Sigmoid colon (tissue), 7 donors: ENCODE measurements around the gene TRIP10. TPM values are rescaled to one million over a fixed set of nuclear protein-coding genes. Genes with fewer than 3 reads are reported as not detected.

Experiments
- DNase-seq: peaks from one replicate; pipeline ENCODE4 v3.0.0-alpha.2; 2019
- H3K27ac ChIP-seq, 4 donors: fragments of 200-600 bp; sonication (generic); one replicate each; pipeline ENCODE4 v1.5.1; 2016 to 2019; ENCODE audit warnings: mild to moderate bottlenecking in 1 of 4
- H3K27me3 ChIP-seq, 3 donors: fragments of 200-600 bp; sonication (generic); one replicate each; pipeline ENCODE4 v1.5.1; 2019; ENCODE audit warnings: mild to moderate bottlenecking in 1 of 3
- H3K36me3 ChIP-seq, 4 donors: fragments of 200-600 bp; sonication (generic); one replicate each; pipeline ENCODE4 v1.5.1; 2016 to 2019
- H3K4me1 ChIP-seq, 4 donors: fragments of 200-600 bp; sonication (generic); one replicate each; pipeline ENCODE4 v1.5.1; 2017 to 2019
- H3K4me3 ChIP-seq, 4 donors: fragments of 200-600 bp; sonication (generic); one replicate each; pipeline ENCODE4 v1.5.1; 2017 to 2019; ENCODE audit warnings: mild to moderate bottlenecking in 2 of 4, moderate library complexity in 1 of 4
- H3K9me3 ChIP-seq, 4 donors: fragments of 200-600 bp in 3 of 4; sonication (generic) in 3 of 4; one replicate each; pipeline versions ENCODE4 v1.5.1 to v1.6.1; 2013 to 2019
- EP300 ChIP-seq, 4 donors: sonication (generic); formaldehyde crosslinking; IDR thresholded peaks; one replicate each; pipeline ENCODE4 v1.6.1; 2017; ENCODE audit warnings: antibody characterized with exemption in 4 of 4
- POLR2A ChIP-seq, 2 donors: fragments of 450-650 bp; IDR thresholded peaks; one replicate each; pipeline ENCODE4 v1.6.1; 2016; ENCODE audit warnings: antibody characterized with exemption in 2 of 2, mild to moderate bottlenecking in 2 of 2, moderate library complexity in 2 of 2
- POLR2AphosphoS5 ChIP-seq, 4 donors: sonication (generic); formaldehyde crosslinking; IDR thresholded peaks; one replicate each; pipeline ENCODE4 v1.6.1; 2017; ENCODE audit warnings: antibody characterized with exemption in 4 of 4
- WGBS, 2 donors: extraction: QIAGEN DNeasy Blood & Tissue Kit; methylation state at CpG; one replicate each; pipeline ENCODE4 v1.1.7; 2013; 5-methylcytosine and 5-hydroxymethylcytosine counted together
- intact Hi-C: fragments of 100-400 bp; cut with DNase I; formaldehyde crosslinking; loops from one replicate; pipeline ENCODE4 v1.15.1; 2023
- polyA plus RNA-seq, 3 donors: library from polyadenylated mRNA; stranded (reverse); fragments of 200-250 nt; gene quantifications; one replicate each; pipeline ENCODE4 v1.2.3, GENCODE V29; 2013
- total RNA-seq, 4 donors: library from RNA; depleted of rRNA; stranded (reverse); fragments of >200 nt; gene quantifications; one replicate each; pipeline ENCODE4 v1.1.0, GENCODE V29; 2016
- TF ChIP-seq, protein P1 (sequence below), 4 experiments: fragments of 450-650 bp in 3 of 4; fragments of 200-600 bp in 1 of 4; IDR thresholded peaks; one replicate each; pipeline ENCODE4 v1.5.1; 2016 to 2019; ENCODE audit warnings: antibody characterized with exemption in 4 of 4, mild to moderate bottlenecking in 3 of 4, moderate library complexity in 2 of 4
- donor health status: healthy with polysubstance abuse.
- donor health status: Bipolar disorder and iron deficiency.
- donor health status: healthy.

The TRIP10 gene
- total RNA-seq: 100 to 1,000 TPM in 1 of 4 donors, 10 to 100 TPM in 3; 73.1 to 117 (median 90.1) TPM
- 10 to 100 TPM; 49.5 to 76.7 (median 70.3) TPM for polyA plus RNA-seq

DNA sequence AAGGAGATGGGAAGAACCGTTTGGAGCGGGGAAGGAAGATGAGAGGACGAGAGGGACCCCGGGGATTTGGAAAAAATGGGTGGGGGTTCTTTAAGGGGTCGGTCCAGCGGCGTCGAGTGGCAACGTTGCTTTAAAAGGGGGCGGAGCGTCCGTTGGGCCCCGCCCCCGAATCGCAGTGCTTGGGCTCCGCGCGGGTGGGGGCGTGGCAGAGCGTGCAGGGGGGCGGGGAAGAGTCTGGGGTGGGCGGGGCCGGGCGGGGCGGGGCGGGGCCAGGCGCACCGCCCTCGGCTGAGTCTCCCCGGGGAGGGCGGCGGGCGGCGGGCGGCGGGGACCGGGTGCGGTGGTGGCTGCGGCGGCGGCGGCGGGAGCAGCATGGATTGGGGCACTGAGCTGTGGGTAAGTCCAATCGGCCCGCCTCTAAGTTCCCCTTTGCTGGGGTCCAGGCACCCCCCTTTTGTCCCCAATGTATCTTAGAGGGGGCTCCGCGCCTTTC lies at the start of gene TRIP10:
Gene TRIP10, plus strand, starts transcription at position 291 of the 493 bp plus-strand sequence. Its CDS starts 82 bp downstream, at position 373.
- H3K27me3 ChIP-seq: no peaks in the 10 kb centered on the region
- intact Hi-C loops: loop anchor here (2.0 to 10.0 kb wide), 6 partner anchors 107 to 1185 kb away; partner anchors contain the start of genes CTXN1, PNPLA6, SNAPC2 and TNFSF9
- peak within 1 kb of the TSS; percentile 80 to 91 (median 90) for H3K4me3 ChIP-seq
- DNase-seq: peak; percentile 94
- peak within 1 kb of the TSS; percentile 88 to 97 (median 94) for H3K27ac ChIP-seq
- H3K36me3 ChIP-seq: peaks cover 4 to 17% (median 6%) of the 10 kb centered on the region in 4 donors
- H3K9me3 ChIP-seq: no peaks in the 10 kb centered on the region
- H3K4me1 ChIP-seq: peaks cover 0 to 81% (median 60%) of the 10 kb centered on the region in 4 donors
- 1% methylated on average over 46 to 47 of the region's 47 CpGs for WGBS, 2 donors
- TF ChIP-seq EP300 (IDR thresholded peaks at IDR 0.05) (no peak), POLR2A (IDR thresholded peaks at IDR 0.05) (peak; percentile 43 to 57), POLR2AphosphoS5 (IDR thresholded peaks at IDR 0.05) (peak; percentile 53 to 88 (median 74))
- TF ChIP-seq, protein P1, sequence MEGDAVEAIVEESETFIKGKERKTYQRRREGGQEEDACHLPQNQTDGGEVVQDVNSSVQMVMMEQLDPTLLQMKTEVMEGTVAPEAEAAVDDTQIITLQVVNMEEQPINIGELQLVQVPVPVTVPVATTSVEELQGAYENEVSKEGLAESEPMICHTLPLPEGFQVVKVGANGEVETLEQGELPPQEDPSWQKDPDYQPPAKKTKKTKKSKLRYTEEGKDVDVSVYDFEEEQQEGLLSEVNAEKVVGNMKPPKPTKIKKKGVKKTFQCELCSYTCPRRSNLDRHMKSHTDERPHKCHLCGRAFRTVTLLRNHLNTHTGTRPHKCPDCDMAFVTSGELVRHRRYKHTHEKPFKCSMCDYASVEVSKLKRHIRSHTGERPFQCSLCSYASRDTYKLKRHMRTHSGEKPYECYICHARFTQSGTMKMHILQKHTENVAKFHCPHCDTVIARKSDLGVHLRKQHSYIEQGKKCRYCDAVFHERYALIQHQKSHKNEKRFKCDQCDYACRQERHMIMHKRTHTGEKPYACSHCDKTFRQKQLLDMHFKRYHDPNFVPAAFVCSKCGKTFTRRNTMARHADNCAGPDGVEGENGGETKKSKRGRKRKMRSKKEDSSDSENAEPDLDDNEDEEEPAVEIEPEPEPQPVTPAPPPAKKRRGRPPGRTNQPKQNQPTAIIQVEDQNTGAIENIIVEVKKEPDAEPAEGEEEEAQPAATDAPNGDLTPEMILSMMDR (IDR thresholded peaks at IDR 0.05): no peak

- no peaks in the 10 kb centered on the region for H3K27me3 ChIP-seq
- WGBS, 2 donors: 87 to 89% methylated on average over 11 of the region's 11 CpGs
- TF ChIP-seq POLR2A (IDR thresholded peaks at IDR 0.05): no peak
- TF ChIP-seq, protein P1 (IDR thresholded peaks at IDR 0.05): no peak
- TF ChIP-seq EP300 (IDR thresholded peaks at IDR 0.05): no peak
- TF ChIP-seq POLR2AphosphoS5 (IDR thresholded peaks at IDR 0.05): no peak
- no peak overlapping the region for H3K27ac ChIP-seq
- no peak for DNase-seq
- intact Hi-C loops: no loop called here
- H3K4me3 ChIP-seq: no peak overlapping the region
- no peaks in the 10 kb centered on the region for H3K36me3 ChIP-seq
- H3K4me1 ChIP-seq: no peaks in the 10 kb centered on the region
- no peaks in the 10 kb centered on the region for H3K9me3 ChIP-seq
Measured at GRCh38 chr19:6690160-6690885, 49.2 kb upstream of the TRIP10 start.

DNA sequence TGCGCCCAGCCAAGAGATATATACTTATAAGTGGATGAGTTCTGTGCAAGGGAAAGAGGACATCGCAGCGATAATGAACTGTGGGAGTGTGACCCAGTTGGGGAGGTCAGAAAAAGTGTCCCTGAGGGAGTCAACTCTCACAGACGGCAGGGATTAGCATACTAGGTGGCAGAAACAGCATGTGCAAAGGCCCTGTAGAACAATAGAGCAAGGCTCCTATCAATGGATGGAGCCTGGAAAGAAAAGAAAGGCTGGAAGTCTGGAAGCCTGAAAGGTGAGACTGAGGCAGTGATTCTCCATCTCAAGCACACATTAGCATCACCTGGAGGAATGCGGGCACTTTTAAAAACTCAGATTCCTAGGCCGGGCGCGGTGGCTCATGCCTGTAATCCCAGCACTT lies 48.1 kb upstream of the TRIP10 start:
- no peaks in the 10 kb centered on the region for H3K27me3 ChIP-seq
- intact Hi-C loops: no loop called here

GRCh38 chr19:6692027-6692426 lies 47.5 kb upstream of the TRIP10 start:
- TF ChIP-seq, protein P1 (IDR thresholded peaks at IDR 0.05): no peak
- TF ChIP-seq POLR2AphosphoS5 (IDR thresholded peaks at IDR 0.05): no peak
- no peak for TF ChIP-seq POLR2A (IDR thresholded peaks at IDR 0.05)
- TF ChIP-seq EP300 (IDR thresholded peaks at IDR 0.05): no peak
- H3K27me3 ChIP-seq: no peaks in the 10 kb centered on the region
- intact Hi-C loops: no loop called here

More for the DNA sequence above, 48.1 kb upstream of the TRIP10 start:
- DNase-seq: no peak
- Histone ChIP-seq H3K27ac (no peak overlapping the region), H3K4me3 (no peak overlapping the region), H3K36me3 (no peaks in the 10 kb centered on the region), H3K9me3 (no peaks in the 10 kb centered on the region), H3K4me1 (no peaks in the 10 kb centered on the region)
- WGBS, 2 donors: 87 to 96% methylated on average over 8 of the region's 8 CpGs
- no peak for TF ChIP-seq EP300 (IDR thresholded peaks at IDR 0.05)
- no peak for TF ChIP-seq POLR2A (IDR thresholded peaks at IDR 0.05)
- TF ChIP-seq, protein P1 (IDR thresholded peaks at IDR 0.05): no peak

More at GRCh38 chr19:6692027-6692426, 47.5 kb upstream of the TRIP10 start:
- Histone ChIP-seq H3K27ac (no peak overlapping the region), H3K4me1 (no peaks in the 10 kb centered on the region), H3K4me3 (no peak overlapping the region), H3K36me3 (no peaks in the 10 kb centered on the region), H3K9me3 (no peaks in the 10 kb centered on the region)
- WGBS, 2 donors: 87 to 90% methylated on average over 10 of the region's 10 CpGs
- DNase-seq: no peak
